CD14-positive monocyte (primary cell): ENCODE results near the gene GCK. TPM values are rescaled to one million over a fixed set of nuclear protein-coding genes. Genes with fewer than 3 reads are reported as not detected.

ENCODE experiments used
- DNase-seq, 3 donors: peaks; one replicate each; pipeline ENCODE4 v3.0.0-alpha.2; 2011 to 2022
- H2AFZ ChIP-seq: 2 replicates; pipeline ENCODE4 v1.6.0; 2012; ENCODE audit warnings: mild to moderate bottlenecking, low read depth, low read length, inconsistent platforms; ENCODE audit not compliant: insufficient read depth, poor library complexity, severe bottlenecking
- H3K27ac ChIP-seq, 2 donors: 1 replicate in 1 of 2; 2 replicates in 1 of 2; pipeline ENCODE4 v1.5.1; 2012 to 2013; ENCODE audit warnings: low read length in 2 of 2, control low read depth in 1 of 2, inconsistent platforms in 1 of 2, low read depth in 1 of 2, mild to moderate bottlenecking in 1 of 2
- H3K27me3 ChIP-seq, 2 donors: one replicate each; pipeline versions ENCODE4 v1.6.0 to v1.6.1; 2011 to 2013; ENCODE audit warnings: low read length in 2 of 2; ENCODE audit not compliant: control insufficient read depth in 2 of 2, insufficient read depth in 2 of 2
- H3K36me3 ChIP-seq, 2 donors: replicated peaks in 1 of 2; 1 replicate in 1 of 2; 2 replicates in 1 of 2; pipeline versions ENCODE4 v1.5.1 to v1.6.1; 2012 to 2013; ENCODE audit warnings: low read length in 2 of 2, control low read depth in 1 of 2, inconsistent platforms in 1 of 2, mild to moderate bottlenecking in 1 of 2; ENCODE audit not compliant: insufficient read depth in 2 of 2, control insufficient read depth in 1 of 2
- H3K4me1 ChIP-seq, 2 donors: 1 replicate in 1 of 2; 2 replicates in 1 of 2; pipeline versions ENCODE4 v1.5.1 to v1.6.1; 2012 to 2013; ENCODE audit warnings: low read length in 2 of 2, control low read depth in 1 of 2, inconsistent platforms in 1 of 2, mild to moderate bottlenecking in 1 of 2, moderate library complexity in 1 of 2; ENCODE audit not compliant: insufficient read depth in 2 of 2, control insufficient read depth in 1 of 2
- H3K4me2 ChIP-seq: replicated peaks from 2 replicates; pipeline ENCODE3; 2012; ENCODE audit warnings: low read length, moderate library complexity, mild to moderate bottlenecking; ENCODE audit not compliant: poor library complexity, severe bottlenecking; ENCODE audit errors: extremely low read depth
- H3K4me3 ChIP-seq, 3 experiments: fragments of 200-600 bp in 1 of 3; sonication (generic) in 1 of 3; replicated peaks in 1 of 3; 1 replicate in 2 of 3; 2 replicates in 1 of 3; pipeline ENCODE4 v1.5.1; 2011 to 2013; ENCODE audit warnings: low read length in 3 of 3, mild to moderate bottlenecking in 3 of 3, control low read depth in 2 of 3, low read depth in 2 of 3, inconsistent platforms in 1 of 3, moderate library complexity in 1 of 3
- H3K79me2 ChIP-seq: 2 replicates; pipeline ENCODE4 v1.6.0; 2012; ENCODE audit warnings: mild to moderate bottlenecking, control low read depth, inconsistent platforms, low read length, moderate library complexity; ENCODE audit not compliant: insufficient read depth
- H3K9ac ChIP-seq: 2 replicates; pipeline ENCODE4 v1.6.0; 2017; ENCODE audit warnings: low read length, mild to moderate bottlenecking; ENCODE audit not compliant: insufficient read depth, poor library complexity, severe bottlenecking
- H3K9me3 ChIP-seq, 2 donors: replicated peaks in 1 of 2; 1 replicate in 1 of 2; 2 replicates in 1 of 2; pipeline versions ENCODE4 v1.5.1 to v1.6.1; 2012 to 2013; ENCODE audit warnings: low read length in 2 of 2, control low read depth in 1 of 2; ENCODE audit not compliant: control insufficient read depth in 1 of 2, insufficient read depth in 1 of 2
- H4K20me1 ChIP-seq: 2 replicates; pipeline ENCODE4 v1.6.0; 2012; ENCODE audit warnings: mild to moderate bottlenecking, low read length, control low read depth, moderate library complexity; ENCODE audit not compliant: insufficient read depth
- H3K27ac Mint-ChIP-seq, 7 donors: one replicate each; pipeline ENCODE4 v1.8.0; 2020; ENCODE audit warnings: mild to moderate bottlenecking in 7 of 7, mixed read lengths in 7 of 7, moderate library complexity in 6 of 7, inconsistent platforms in 2 of 7
- H3K27me3 Mint-ChIP-seq, 3 donors: one replicate each; pipeline ENCODE4 v1.8.0; 2021 to 2022; ENCODE audit warnings: low read depth in 3 of 3, mild to moderate bottlenecking in 3 of 3, mixed read lengths in 3 of 3, moderate library complexity in 3 of 3, inconsistent platforms in 1 of 3
- H3K36me3 Mint-ChIP-seq, 2 donors: one replicate each; pipeline ENCODE4 v1.8.0; 2020; ENCODE audit warnings: mixed read lengths in 2 of 2, inconsistent platforms in 1 of 2, mild to moderate bottlenecking in 1 of 2
- H3K4me1 Mint-ChIP-seq: one replicate; pipeline ENCODE4 v1.8.0; 2020; ENCODE audit warnings: mild to moderate bottlenecking, mixed read lengths
- H3K4me3 Mint-ChIP-seq, 2 donors: one replicate each; pipeline ENCODE4 v1.8.0; 2020; ENCODE audit warnings: mild to moderate bottlenecking in 2 of 2, mixed read lengths in 2 of 2, moderate library complexity in 1 of 2
- H3K9me3 Mint-ChIP-seq, 7 donors: one replicate each; pipeline ENCODE4 v1.8.0; 2020 to 2022; ENCODE audit warnings: mixed read lengths in 7 of 7, mild to moderate bottlenecking in 6 of 7, moderate library complexity in 6 of 7, inconsistent platforms in 2 of 7
- CTCF ChIP-seq: fragments of 200-600 bp; IDR thresholded peaks from one replicate; pipeline ENCODE4 v1.8.0; 2022; ENCODE audit warnings: antibody characterized with exemption, mild to moderate bottlenecking
- WGBS: methylation state at CpG from one replicate; pipeline ENCODE4 v1.1.5; 2013; ENCODE audit warnings: missing lambda C conversion rate; ENCODE audit not compliant: insufficient coverage; 5-methylcytosine and 5-hydroxymethylcytosine counted together
- intact Hi-C, 2 donors: fragments of 100-400 bp; cut with micrococcal nuclease; formaldehyde crosslinking; loops; one replicate each; pipeline versions ENCODE4 v1.15.0 to v1.15.1; 2023
- polyA plus RNA-seq, 3 donors: library from polyadenylated mRNA; depleted of rRNA in 1 of 3; unstranded in 2 of 3; stranded (reverse) in 1 of 3; fragments of 300-500 nt in 2 of 3; fragments of >200 nt in 1 of 3; fragmentation: Illumina TruSeq in 2 of 3; gene quantifications; 1 replicate in 2 of 3; 2 replicates in 1 of 3; pipeline ENCODE4 v1.2.3, GENCODE V29; 2012 to 2021

Gene GCK
- polyA plus RNA-seq, 3 donors: not detected

- no peak overlapping the region for H3K27ac Mint-ChIP-seq
- H3K4me1 ChIP-seq: no peaks in the 10 kb centered on the region
Measured at GRCh38 chr7:44221231-44221791, 32.1 kb upstream of the GCK start.

DNA sequence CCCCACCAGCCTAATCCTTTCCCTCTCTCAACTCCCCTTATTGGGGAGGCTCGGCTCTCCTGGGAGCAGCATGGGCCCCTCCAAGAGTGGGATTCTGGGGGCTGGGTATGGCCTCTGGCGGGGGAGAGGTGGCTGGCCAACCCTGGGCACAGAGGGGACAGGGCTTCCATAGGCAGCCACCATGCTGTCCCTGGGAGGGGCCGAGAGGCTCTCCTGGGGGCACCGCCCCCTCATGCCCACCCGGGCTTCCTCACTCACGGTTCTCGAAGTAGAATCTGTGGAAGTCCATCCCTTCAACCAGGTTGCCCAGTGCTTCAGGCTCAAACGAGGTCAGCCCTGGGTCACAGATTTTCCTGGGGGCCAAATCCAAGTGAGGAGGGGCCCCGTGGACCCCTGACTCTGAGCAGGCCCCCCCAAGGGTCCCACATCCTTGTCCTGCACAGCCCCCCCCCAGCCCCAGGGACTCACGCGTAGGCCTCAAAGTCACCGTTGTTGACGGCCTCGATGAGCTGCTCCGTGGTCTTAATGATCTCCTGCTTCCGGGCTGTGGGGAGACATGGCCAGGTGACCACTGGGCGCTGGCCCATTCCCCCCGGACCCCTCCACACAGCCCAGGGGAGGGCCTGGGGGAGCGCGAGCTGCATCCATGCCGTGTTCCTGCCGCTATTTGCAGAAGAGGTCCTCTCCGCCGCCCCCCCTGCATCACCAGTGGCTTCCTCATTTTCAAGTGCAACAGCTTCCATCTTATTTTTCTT lies 31.3 kb upstream of the GCK start:
- DNase-seq: no peak
- intact Hi-C loops: no loop called here
- no peak overlapping the region for H2AFZ ChIP-seq
- H3K36me3 ChIP-seq: no peaks in the 10 kb centered on the region
- no peaks in the 10 kb centered on the region for H3K36me3 Mint-ChIP-seq
- H3K27me3 ChIP-seq: no peaks in the 10 kb centered on the region
- no peaks in the 10 kb centered on the region for H4K20me1 ChIP-seq
- no peak overlapping the region for H3K27ac ChIP-seq
- H3K9me3 ChIP-seq: no peaks in the 10 kb centered on the region
- WGBS: 96% methylated on average over 15 of the region's 24 CpGs
- peaks cover 0 to 1% (median 0%) of the 10 kb centered on the region in 7 donors for H3K9me3 Mint-ChIP-seq
- H3K4me3 Mint-ChIP-seq: no peak overlapping the region
- no peaks in the 10 kb centered on the region for H3K4me1 Mint-ChIP-seq
- no peak overlapping the region for H3K4me2 ChIP-seq
- no peak overlapping the region for H3K27ac Mint-ChIP-seq
- peaks cover 0 to 5% (median 2%) of the 10 kb centered on the region in 3 donors for H3K27me3 Mint-ChIP-seq
- TF ChIP-seq CTCF: no peak
- no peaks in the 10 kb centered on the region for H3K79me2 ChIP-seq
- H3K4me3 ChIP-seq: no peak overlapping the region
- H3K9ac ChIP-seq: no peak overlapping the region
- no peaks in the 10 kb centered on the region for H3K4me1 ChIP-seq

More at GRCh38 chr7:44221231-44221791, 32.1 kb upstream of the GCK start:
- Mint-ChIP-seq H3K36me3 (no peaks in the 10 kb centered on the region), H3K9me3 (peaks cover 0 to 1% (median 0%) of the 10 kb centered on the region in 7 donors), H3K4me1 (no peaks in the 10 kb centered on the region), H3K4me3 (no peak overlapping the region), H3K27me3 (peaks cover 1 to 7% (median 2%) of the 10 kb centered on the region in 3 donors)
- H3K79me2 ChIP-seq: no peaks in the 10 kb centered on the region
- no peak overlapping the region for H2AFZ ChIP-seq
- DNase-seq: no peak
- intact Hi-C loops: no loop called here
- H3K36me3 ChIP-seq: no peaks in the 10 kb centered on the region
- no peak overlapping the region for H3K4me3 ChIP-seq
- H3K9me3 ChIP-seq: no peaks in the 10 kb centered on the region
- H3K4me2 ChIP-seq: no peak overlapping the region
- no peak overlapping the region for H3K27ac ChIP-seq
- TF ChIP-seq CTCF: no peak
- 89% methylated on average over 27 of the region's 30 CpGs for WGBS
- H4K20me1 ChIP-seq: no peaks in the 10 kb centered on the region
- H3K9ac ChIP-seq: no peak overlapping the region
- no peaks in the 10 kb centered on the region for H3K27me3 ChIP-seq
